Osteoblast (primary cell): ENCODE data around the gene KCNJ14. TPM values are rescaled to one million over a fixed set of nuclear protein-coding genes. Genes with fewer than 3 reads are reported as not detected.

Experiments
- DNase-seq: peaks from one replicate; pipeline ENCODE4 v3.0.0; 2011; ENCODE audit warnings: low spot score, mixed read lengths; ENCODE audit not compliant: insufficient read length; ENCODE audit errors: missing footprints
- H2AFZ ChIP-seq: 2 replicates; pipeline ENCODE4 v1.6.0; 2011; ENCODE audit warnings: mild to moderate bottlenecking, low read length
- H3K27ac ChIP-seq: 2 replicates; pipeline ENCODE4 v1.5.1; 2011; ENCODE audit warnings: mild to moderate bottlenecking, low read depth, low read length, moderate library complexity
- H3K27me3 ChIP-seq: 2 replicates; pipeline ENCODE4 v1.6.0; 2012; ENCODE audit warnings: mild to moderate bottlenecking, control low read depth, inconsistent platforms, low read length, moderate library complexity; ENCODE audit not compliant: insufficient read depth
- H3K36me3 ChIP-seq: 2 replicates; pipeline ENCODE4 v1.5.1; 2011; ENCODE audit warnings: mild to moderate bottlenecking, low read length, control low read depth, moderate library complexity; ENCODE audit not compliant: insufficient read depth
- H3K4me1 ChIP-seq: 2 replicates; pipeline ENCODE4 v1.5.1; 2011; ENCODE audit warnings: mild to moderate bottlenecking, low read length, control low read depth, moderate library complexity; ENCODE audit not compliant: insufficient read depth
- H3K4me2 ChIP-seq: 2 replicates; pipeline ENCODE4 v1.6.0; 2011; ENCODE audit warnings: mild to moderate bottlenecking, low read length; ENCODE audit not compliant: insufficient read depth
- H3K4me3 ChIP-seq: fragments of 200-600 bp; sonication (generic); 3 replicates; pipeline ENCODE4 v1.5.1; 2012; ENCODE audit warnings: mild to moderate bottlenecking, low read length, inconsistent platforms; ENCODE audit not compliant: insufficient read depth
- H3K79me2 ChIP-seq: 2 replicates; pipeline ENCODE4 v1.6.0; 2012; ENCODE audit warnings: mild to moderate bottlenecking, low read length, control low read depth, inconsistent platforms; ENCODE audit not compliant: insufficient read depth
- H3K9me3 ChIP-seq: 2 replicates; pipeline ENCODE4 v1.5.1; 2011; ENCODE audit warnings: low read depth, low read length, control low read depth
- H4K20me1 ChIP-seq: 2 replicates; pipeline ENCODE4 v1.6.0; 2012; ENCODE audit warnings: mild to moderate bottlenecking, low read length, control low read depth; ENCODE audit not compliant: insufficient read depth
- total RNA-seq: library from RNA; depleted of rRNA; stranded (reverse); fragments of >200 nt; gene quantifications from 2 replicates; pipeline ENCODE4 v1.2.3, GENCODE V29; 2012
- TF ChIP-seq, protein P1 (sequence below): IDR thresholded peaks from 2 replicates; pipeline ENCODE4 v1.5.1; 2011; ENCODE audit warnings: mild to moderate bottlenecking, low read depth, low read length, moderate library complexity; ENCODE audit errors: extremely low read depth

Gene KCNJ14
- total RNA-seq, 1 donor = 0.72 TPM

DNA sequence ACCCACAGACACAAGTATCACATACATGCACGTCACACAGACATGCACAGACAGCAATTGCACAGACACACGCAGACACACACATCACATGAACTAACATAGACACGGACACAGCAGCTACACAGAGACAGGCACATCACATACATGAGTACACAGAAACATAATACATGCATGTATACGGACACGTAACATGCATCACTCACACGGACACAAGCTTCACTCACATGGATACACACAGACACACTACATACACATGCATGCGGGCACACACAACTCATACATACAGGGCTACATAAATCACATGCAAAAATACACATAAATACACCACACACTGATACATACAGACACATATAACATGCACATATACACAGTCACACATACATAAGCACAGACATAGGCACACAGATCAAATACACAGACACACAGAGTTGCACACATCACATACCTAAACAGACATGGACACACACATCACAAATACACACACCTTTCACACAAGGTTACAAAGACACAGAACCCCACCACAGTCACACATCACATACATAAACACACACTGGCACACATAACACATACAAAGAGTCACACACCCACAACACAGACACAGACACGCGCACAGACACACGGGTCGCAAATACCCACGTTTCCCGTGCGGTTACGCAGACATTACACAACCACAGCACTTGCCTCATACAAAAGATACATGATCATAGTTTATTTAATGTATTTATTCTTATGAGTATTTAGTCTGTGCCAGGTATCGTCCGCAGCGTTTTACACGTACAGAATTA, 57.3 kb downstream of the KCNJ14 start:
- H3K4me1 ChIP-seq = no peaks in the 10 kb centered on the region
- H3K36me3 ChIP-seq = no peaks in the 10 kb centered on the region
- H3K9me3 ChIP-seq = no peaks in the 10 kb centered on the region
- TF ChIP-seq, protein P1, sequence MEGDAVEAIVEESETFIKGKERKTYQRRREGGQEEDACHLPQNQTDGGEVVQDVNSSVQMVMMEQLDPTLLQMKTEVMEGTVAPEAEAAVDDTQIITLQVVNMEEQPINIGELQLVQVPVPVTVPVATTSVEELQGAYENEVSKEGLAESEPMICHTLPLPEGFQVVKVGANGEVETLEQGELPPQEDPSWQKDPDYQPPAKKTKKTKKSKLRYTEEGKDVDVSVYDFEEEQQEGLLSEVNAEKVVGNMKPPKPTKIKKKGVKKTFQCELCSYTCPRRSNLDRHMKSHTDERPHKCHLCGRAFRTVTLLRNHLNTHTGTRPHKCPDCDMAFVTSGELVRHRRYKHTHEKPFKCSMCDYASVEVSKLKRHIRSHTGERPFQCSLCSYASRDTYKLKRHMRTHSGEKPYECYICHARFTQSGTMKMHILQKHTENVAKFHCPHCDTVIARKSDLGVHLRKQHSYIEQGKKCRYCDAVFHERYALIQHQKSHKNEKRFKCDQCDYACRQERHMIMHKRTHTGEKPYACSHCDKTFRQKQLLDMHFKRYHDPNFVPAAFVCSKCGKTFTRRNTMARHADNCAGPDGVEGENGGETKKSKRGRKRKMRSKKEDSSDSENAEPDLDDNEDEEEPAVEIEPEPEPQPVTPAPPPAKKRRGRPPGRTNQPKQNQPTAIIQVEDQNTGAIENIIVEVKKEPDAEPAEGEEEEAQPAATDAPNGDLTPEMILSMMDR = no peak
- DNase-seq = peak; percentile 64
- H3K4me3 ChIP-seq = no peak overlapping the region
- peaks cover 34% of the 10 kb centered on the region for H3K27me3 ChIP-seq
- no peak overlapping the region for H2AFZ ChIP-seq
- H4K20me1 ChIP-seq = peaks cover 3% of the 10 kb centered on the region
- peak overlapping the region; percentile 80 for H3K4me2 ChIP-seq
- no peak overlapping the region for H3K27ac ChIP-seq
- H3K79me2 ChIP-seq = no peaks in the 10 kb centered on the region

DNA sequence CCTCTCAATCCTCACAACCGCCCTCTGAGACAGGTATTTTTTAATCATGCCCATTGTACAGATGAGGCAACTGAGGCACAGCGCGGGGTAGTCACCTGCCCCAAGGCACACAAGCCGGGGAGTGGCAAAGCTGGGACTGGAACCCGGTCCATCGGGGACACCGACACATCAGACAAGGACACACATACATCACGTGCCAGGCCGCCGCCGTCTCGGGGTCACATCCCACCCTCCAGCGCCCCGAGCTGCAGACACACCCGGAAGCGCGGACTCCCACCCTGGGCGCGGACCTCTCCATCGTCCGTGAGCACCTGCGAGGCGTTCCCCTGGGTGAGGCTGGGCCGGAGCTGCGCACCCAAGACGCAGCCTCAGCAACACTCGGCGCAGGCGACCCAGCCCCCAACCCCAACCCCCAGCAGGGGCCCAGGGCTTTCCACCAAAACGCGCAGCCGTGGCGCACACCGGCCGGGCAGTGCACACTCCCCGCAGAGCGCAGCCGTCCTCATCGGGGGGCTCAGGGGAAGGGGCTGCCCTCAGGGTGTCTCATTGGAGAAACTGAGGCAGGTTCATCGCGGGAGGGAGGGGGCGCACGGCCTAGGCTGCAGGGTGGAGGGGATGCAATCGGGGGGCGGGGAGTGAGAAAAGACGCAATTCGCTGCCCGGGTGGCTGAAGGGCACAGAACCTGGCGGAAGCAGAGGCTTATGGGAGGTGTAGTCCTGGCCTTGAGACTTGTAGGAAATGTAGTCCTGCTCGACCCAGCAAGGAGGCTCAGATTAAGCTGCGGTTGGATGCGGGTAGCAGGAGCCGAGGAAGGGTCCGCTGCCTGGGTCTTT, 58.1 kb downstream of the KCNJ14 start:
- no peak overlapping the region for H3K27ac ChIP-seq
- H3K4me1 ChIP-seq = no peaks in the 10 kb centered on the region
- H3K27me3 ChIP-seq = peaks cover 34% of the 10 kb centered on the region
- H2AFZ ChIP-seq = peak overlapping the region; percentile 83
- H3K36me3 ChIP-seq = no peaks in the 10 kb centered on the region
- H3K79me2 ChIP-seq = no peaks in the 10 kb centered on the region
- no peaks in the 10 kb centered on the region for H3K9me3 ChIP-seq
- peaks cover 3% of the 10 kb centered on the region for H4K20me1 ChIP-seq
- peak overlapping the region; percentile 80 for H3K4me2 ChIP-seq
- H3K4me3 ChIP-seq = peak overlapping the region; percentile 73
- peak; percentile 96 for DNase-seq
- TF ChIP-seq, protein P1 = no peak

DNA sequence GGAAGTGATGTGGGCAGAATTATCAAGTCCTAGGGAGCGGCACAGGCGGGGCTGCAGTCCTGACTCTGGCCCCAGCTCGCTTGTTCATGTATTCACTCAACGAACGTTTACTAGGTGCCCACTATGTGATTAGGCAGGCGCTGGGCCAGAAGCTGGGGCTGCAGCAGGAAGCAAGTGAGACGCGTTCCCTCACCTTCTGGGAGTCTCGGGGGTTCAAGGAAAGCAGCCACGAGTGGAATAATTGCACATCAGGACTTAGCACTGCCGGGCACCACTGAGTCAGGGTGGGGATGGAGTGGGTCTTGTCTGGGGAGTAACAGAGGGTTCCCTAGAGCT, 58.7 kb downstream of the KCNJ14 start:
- DNase-seq = no peak
- Histone ChIP-seq H3K9me3 (no peaks in the 10 kb centered on the region), H4K20me1 (peaks cover 3% of the 10 kb centered on the region), H3K4me1 (no peaks in the 10 kb centered on the region), H3K4me3 (peak overlapping the region; percentile 73), H3K79me2 (no peaks in the 10 kb centered on the region), H3K4me2 (peak overlapping the region; percentile 80), H3K36me3 (no peaks in the 10 kb centered on the region), H3K27me3 (peaks cover 34% of the 10 kb centered on the region), H3K27ac (no peak overlapping the region), H2AFZ (peak overlapping the region; percentile 83)
- TF ChIP-seq, protein P1 = no peak

DNA sequence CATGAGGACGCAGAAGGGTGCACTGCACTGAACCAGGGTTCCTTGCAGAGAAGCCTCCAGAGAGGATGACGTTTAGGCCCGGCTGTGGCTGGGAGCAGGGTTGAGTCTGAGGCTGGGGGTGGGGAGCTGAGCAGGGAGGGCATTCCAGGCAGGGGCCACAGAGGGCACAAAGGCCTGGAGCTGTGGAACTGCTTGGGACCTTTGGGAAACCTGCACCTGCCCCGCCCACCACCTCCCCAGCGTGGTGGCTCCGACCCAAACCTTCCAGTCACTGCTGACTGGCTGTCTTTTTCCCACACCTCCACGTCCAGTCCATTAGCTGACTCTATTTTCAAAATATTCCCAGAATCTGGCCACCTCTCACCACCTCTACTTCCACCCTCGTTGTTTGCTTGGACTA, 61.2 kb downstream of the KCNJ14 start:
- no peaks in the 10 kb centered on the region for H3K4me1 ChIP-seq
- no peaks in the 10 kb centered on the region for H3K36me3 ChIP-seq
- H3K9me3 ChIP-seq = no peaks in the 10 kb centered on the region
- no peak overlapping the region for H3K4me3 ChIP-seq
- TF ChIP-seq, protein P1 = no peak
- no peak overlapping the region for H2AFZ ChIP-seq
- no peak for DNase-seq
- H3K27ac ChIP-seq = no peak overlapping the region
- H4K20me1 ChIP-seq = no peaks in the 10 kb centered on the region
- no peak overlapping the region for H3K4me2 ChIP-seq
- H3K79me2 ChIP-seq = no peaks in the 10 kb centered on the region
- H3K27me3 ChIP-seq = peaks cover 20% of the 10 kb centered on the region
